Type B pancreatic cell (in vitro differentiated cells): Measurements from ENCODE around the gene B4GALNT4. TPM values are rescaled to one million over a fixed set of nuclear protein-coding genes. Genes with fewer than 3 reads are reported as not detected.
"Not testable (repeated sequence)": the region's sequence is repeated elsewhere in the genome, so short reads cannot be mapped to it uniquely, and the experiment has no call there.

Source experiments
- DNase-seq: peaks from one replicate; pipeline ENCODE4 v3.0.0; 2021; ENCODE audit warnings: mixed read lengths; ENCODE audit not compliant: unreplicated experiment; ENCODE audit errors: extremely low spot score
- H3K27ac Mint-ChIP-seq: 2 replicates; pipeline ENCODE4 v1.8.0; 2021; ENCODE audit warnings: mild to moderate bottlenecking, mixed read lengths
- H3K27me3 Mint-ChIP-seq: 2 replicates; pipeline ENCODE4 v1.8.0; 2021; ENCODE audit warnings: mixed read lengths
- H3K36me3 Mint-ChIP-seq: 2 replicates; pipeline ENCODE4 v1.8.0; 2021; ENCODE audit warnings: mixed read lengths
- H3K4me1 Mint-ChIP-seq: one replicate; pipeline ENCODE4 v1.8.0; 2021; ENCODE audit warnings: mixed read lengths; ENCODE audit not compliant: unreplicated experiment
- H3K4me3 Mint-ChIP-seq: 2 replicates; pipeline ENCODE4 v1.8.0; 2021; ENCODE audit warnings: mild to moderate bottlenecking, mixed read lengths
- H3K9me3 Mint-ChIP-seq: 2 replicates; pipeline ENCODE4 v1.8.0; 2021; ENCODE audit warnings: mixed read lengths
- CTCF ChIP-seq: fragments of 200-600 bp; sonication (generic); conservative IDR thresholded peaks from 2 replicates; pipeline ENCODE4 v1.5.0; 2021; ENCODE audit warnings: antibody characterized with exemption, mild to moderate bottlenecking
- total RNA-seq: library from RNA; stranded (reverse); gene quantifications from 2 replicates; pipeline ENCODE4 v1.2.1, GENCODE V29; 2021; ENCODE audit warnings: low replicate concordance

The B4GALNT4 gene
- total RNA-seq, 1 donor from 2014 or later = 185 TPM

- Mint-ChIP-seq H3K27me3 (peaks cover 9% of the 10 kb centered on the region), H3K4me1 (peaks cover 3% of the 10 kb centered on the region), H3K36me3 (peaks cover 8% of the 10 kb centered on the region), H3K27ac (no peak overlapping the region), H3K9me3 (peaks cover 9% of the 10 kb centered on the region), H3K4me3 (no peak overlapping the region)
- DNase-seq = no peak
- no peak for TF ChIP-seq CTCF
These were observed 17.2 kb downstream of the B4GALNT4 start for GRCh38 chr11:386483-386882.

GRCh38 chr11:387193-387793, 18.0 kb downstream of the B4GALNT4 start:
- Mint-ChIP-seq H3K27ac (no peak overlapping the region), H3K9me3 (peaks cover 9% of the 10 kb centered on the region), H3K36me3 (peaks cover 4% of the 10 kb centered on the region), H3K4me3 (no peak overlapping the region), H3K4me1 (peaks cover 3% of the 10 kb centered on the region), H3K27me3 (peaks cover 9% of the 10 kb centered on the region)
- DNase-seq = no peak
- TF ChIP-seq CTCF = no peak

- not testable (repeated sequence) for H3K4me1 Mint-ChIP-seq, H3K27me3 Mint-ChIP-seq, H3K27ac Mint-ChIP-seq, H3K36me3 Mint-ChIP-seq, DNase-seq, H3K4me3 Mint-ChIP-seq, H3K9me3 Mint-ChIP-seq
These were observed 20.1 kb downstream of the B4GALNT4 start for GRCh38 chr11:389369-389768.

- Mint-ChIP-seq H3K4me1 (peaks cover 6% of the 10 kb centered on the region), H3K4me3 (no peak overlapping the region), H3K36me3 (no peaks in the 10 kb centered on the region), H3K9me3 (peaks cover 9% of the 10 kb centered on the region), H3K27me3 (peaks cover 9% of the 10 kb centered on the region), H3K27ac (no peak overlapping the region)
- no peak for DNase-seq
- no peak for TF ChIP-seq CTCF
These were observed 20.9 kb downstream of the B4GALNT4 start for GRCh38 chr11:390175-390574.

GRCh38 chr11:391117-392017, 22.1 kb downstream of the B4GALNT4 start:
- no peak overlapping the region for H3K27ac Mint-ChIP-seq
- H3K27me3 Mint-ChIP-seq = peaks cover 9% of the 10 kb centered on the region
- no peak for TF ChIP-seq CTCF
- no peak for DNase-seq
- peaks cover 6% of the 10 kb centered on the region for H3K4me1 Mint-ChIP-seq
- H3K4me3 Mint-ChIP-seq = no peak overlapping the region
- peaks cover 9% of the 10 kb centered on the region for H3K9me3 Mint-ChIP-seq
- H3K36me3 Mint-ChIP-seq = no peaks in the 10 kb centered on the region

GRCh38 chr11:392102-392777, 22.9 kb downstream of the B4GALNT4 start:
- H3K9me3 Mint-ChIP-seq = peaks cover 2% of the 10 kb centered on the region
- no peak overlapping the region for H3K27ac Mint-ChIP-seq
- DNase-seq = no peak
- H3K4me1 Mint-ChIP-seq = peaks cover 6% of the 10 kb centered on the region
- no peak for TF ChIP-seq CTCF
- H3K36me3 Mint-ChIP-seq = no peaks in the 10 kb centered on the region
- H3K4me3 Mint-ChIP-seq = no peak overlapping the region
- peaks cover 7% of the 10 kb centered on the region for H3K27me3 Mint-ChIP-seq
